Ascending aorta (tissue), 2 donors: ENCODE data around the gene CD300LF. TPM values are rescaled to one million over a fixed set of nuclear protein-coding genes. Genes with fewer than 3 reads are reported as not detected.

Source experiments
- DNase-seq, 2 donors: peaks; one replicate each; pipeline ENCODE4 v3.0.0-alpha.2; 2019; ENCODE audit warnings: low spot score in 2 of 2
- H3K27ac ChIP-seq, 2 donors: fragments of 200-600 bp; sonication (generic); one replicate each; pipeline ENCODE4 v1.5.1; 2016 to 2017; ENCODE audit warnings: mild to moderate bottlenecking in 1 of 2
- H3K27me3 ChIP-seq: fragments of 200-600 bp; sonication (generic); one replicate; pipeline ENCODE4 v1.5.1; 2017
- H3K36me3 ChIP-seq, 2 donors: fragments of 200-600 bp; sonication (generic); one replicate each; pipeline ENCODE4 v1.5.1; 2016
- H3K4me1 ChIP-seq, 2 donors: fragments of 200-600 bp; sonication (generic); one replicate each; pipeline ENCODE4 v1.5.1; 2016 to 2017; ENCODE audit warnings: mild to moderate bottlenecking in 1 of 2
- H3K4me3 ChIP-seq, 2 donors: fragments of 200-600 bp; sonication (generic); one replicate each; pipeline ENCODE4 v1.5.1; 2016 to 2017; ENCODE audit warnings: mild to moderate bottlenecking in 1 of 2
- H3K9me3 ChIP-seq, 2 donors: fragments of 200-600 bp; sonication (generic); one replicate each; pipeline ENCODE4 v1.5.1; 2016
- CTCF ChIP-seq, 3 experiments: fragments of 200-600 bp in 2 of 3; fragments of 450-650 bp in 1 of 3; sonication (generic) in 2 of 3; IDR thresholded peaks; one replicate each; pipeline ENCODE4 v1.5.1; 2016 to 2019; ENCODE audit warnings: antibody characterized with exemption in 3 of 3, mild to moderate bottlenecking in 1 of 3, moderate library complexity in 1 of 3
- intact Hi-C: fragments of 100-400 bp; cut with DNase I; formaldehyde crosslinking; loops from one replicate; pipeline ENCODE4 v1.15.1; 2023
- total RNA-seq: library from RNA; depleted of rRNA; stranded (reverse); fragments of >200 nt; gene quantifications from one replicate; pipeline ENCODE4 v1.1.0, GENCODE V29; 2016

The CD300LF gene
- total RNA-seq, 1 donor from 2014 or later: not detected

- no peak for DNase-seq
- no peaks in the 10 kb centered on the region for H3K9me3 ChIP-seq
- no peaks in the 10 kb centered on the region for H3K36me3 ChIP-seq
- H3K27ac ChIP-seq: no peak overlapping the region
- intact Hi-C loops: no loop called here
- TF ChIP-seq CTCF (IDR thresholded peaks at IDR 0.05): no peak
- H3K27me3 ChIP-seq: no peaks in the 10 kb centered on the region
- no peak overlapping the region for H3K4me3 ChIP-seq
- H3K4me1 ChIP-seq: no peaks in the 10 kb centered on the region
These were observed 16.6 kb upstream of the CD300LF start for GRCh38 chr17:74729368-74729767.

GRCh38 chr17:74728702-74729075 is 16.0 kb upstream of the CD300LF start:
- no peaks in the 10 kb centered on the region for H3K27me3 ChIP-seq
- no peaks in the 10 kb centered on the region for H3K9me3 ChIP-seq
- intact Hi-C loops: no loop called here

GRCh38 chr17:74728033-74728701 is 15.4 kb upstream of the CD300LF start:
- no peak for DNase-seq
- intact Hi-C loops: no loop called here
- no peaks in the 10 kb centered on the region for H3K36me3 ChIP-seq
- H3K4me3 ChIP-seq: no peak overlapping the region
- H3K27ac ChIP-seq: no peak overlapping the region
- no peak for TF ChIP-seq CTCF (IDR thresholded peaks at IDR 0.05)
- H3K4me1 ChIP-seq: no peaks in the 10 kb centered on the region
- no peaks in the 10 kb centered on the region for H3K27me3 ChIP-seq
- H3K9me3 ChIP-seq: no peaks in the 10 kb centered on the region

More at GRCh38 chr17:74728702-74729075, 16.0 kb upstream of the CD300LF start:
- no peak overlapping the region for H3K4me3 ChIP-seq
- TF ChIP-seq CTCF (IDR thresholded peaks at IDR 0.05): no peak
- no peaks in the 10 kb centered on the region for H3K4me1 ChIP-seq
- no peak overlapping the region for H3K27ac ChIP-seq
- no peaks in the 10 kb centered on the region for H3K36me3 ChIP-seq
- DNase-seq: no peak

GRCh38 chr17:74725111-74725510 is 12.4 kb upstream of the CD300LF start:
- no peak for DNase-seq
- Histone ChIP-seq H3K4me3 (no peak overlapping the region), H3K36me3 (no peaks in the 10 kb centered on the region), H3K27me3 (no peaks in the 10 kb centered on the region), H3K9me3 (no peaks in the 10 kb centered on the region), H3K4me1 (no peaks in the 10 kb centered on the region), H3K27ac (no peak overlapping the region)
- intact Hi-C loops: no loop called here
- TF ChIP-seq CTCF (IDR thresholded peaks at IDR 0.05): no peak

GRCh38 chr17:74723891-74724290 is 11.2 kb upstream of the CD300LF start:
- H3K4me3 ChIP-seq: no peak overlapping the region
- no peaks in the 10 kb centered on the region for H3K9me3 ChIP-seq
- no peak for DNase-seq
- H3K4me1 ChIP-seq: no peaks in the 10 kb centered on the region
- no peak for TF ChIP-seq CTCF (IDR thresholded peaks at IDR 0.05)
- no peak overlapping the region for H3K27ac ChIP-seq
- H3K27me3 ChIP-seq: no peaks in the 10 kb centered on the region
- intact Hi-C loops: no loop called here
- no peaks in the 10 kb centered on the region for H3K36me3 ChIP-seq

GRCh38 chr17:74722782-74723181 is 10.1 kb upstream of the CD300LF start:
- intact Hi-C loops: no loop called here
- no peak overlapping the region for H3K4me3 ChIP-seq
- no peak for DNase-seq
- H3K4me1 ChIP-seq: no peaks in the 10 kb centered on the region
- H3K27me3 ChIP-seq: no peaks in the 10 kb centered on the region
- no peak overlapping the region for H3K27ac ChIP-seq
- TF ChIP-seq CTCF (IDR thresholded peaks at IDR 0.05): no peak
- H3K9me3 ChIP-seq: no peaks in the 10 kb centered on the region
- no peaks in the 10 kb centered on the region for H3K36me3 ChIP-seq
